C4-2B (cell line): ENCODE data around the gene AFF3.

ENCODE experiments used
- H3K27ac ChIP-seq: fragments of 450-650 bp; 2 replicates; pipeline ENCODE4 v1.5.1; 2017
- ZFX ChIP-seq: fragments of 450-650 bp; IDR thresholded peaks from 2 replicates; pipeline ENCODE4 v1.6.1; 2017
- TF ChIP-seq, protein P1 (sequence below): fragments of 450-650 bp; conservative IDR thresholded peaks from 2 replicates; pipeline ENCODE4 v1.5.1; 2017; ENCODE audit warnings: mild to moderate bottlenecking

AFF3 gene

GRCh38 chr2:99910902-99911301, 231.5 kb downstream of the AFF3 start:
- H3K27ac ChIP-seq = no peak overlapping the region
- TF ChIP-seq, protein P1, sequence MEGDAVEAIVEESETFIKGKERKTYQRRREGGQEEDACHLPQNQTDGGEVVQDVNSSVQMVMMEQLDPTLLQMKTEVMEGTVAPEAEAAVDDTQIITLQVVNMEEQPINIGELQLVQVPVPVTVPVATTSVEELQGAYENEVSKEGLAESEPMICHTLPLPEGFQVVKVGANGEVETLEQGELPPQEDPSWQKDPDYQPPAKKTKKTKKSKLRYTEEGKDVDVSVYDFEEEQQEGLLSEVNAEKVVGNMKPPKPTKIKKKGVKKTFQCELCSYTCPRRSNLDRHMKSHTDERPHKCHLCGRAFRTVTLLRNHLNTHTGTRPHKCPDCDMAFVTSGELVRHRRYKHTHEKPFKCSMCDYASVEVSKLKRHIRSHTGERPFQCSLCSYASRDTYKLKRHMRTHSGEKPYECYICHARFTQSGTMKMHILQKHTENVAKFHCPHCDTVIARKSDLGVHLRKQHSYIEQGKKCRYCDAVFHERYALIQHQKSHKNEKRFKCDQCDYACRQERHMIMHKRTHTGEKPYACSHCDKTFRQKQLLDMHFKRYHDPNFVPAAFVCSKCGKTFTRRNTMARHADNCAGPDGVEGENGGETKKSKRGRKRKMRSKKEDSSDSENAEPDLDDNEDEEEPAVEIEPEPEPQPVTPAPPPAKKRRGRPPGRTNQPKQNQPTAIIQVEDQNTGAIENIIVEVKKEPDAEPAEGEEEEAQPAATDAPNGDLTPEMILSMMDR = no peak
- TF ChIP-seq ZFX = no peak

DNA sequence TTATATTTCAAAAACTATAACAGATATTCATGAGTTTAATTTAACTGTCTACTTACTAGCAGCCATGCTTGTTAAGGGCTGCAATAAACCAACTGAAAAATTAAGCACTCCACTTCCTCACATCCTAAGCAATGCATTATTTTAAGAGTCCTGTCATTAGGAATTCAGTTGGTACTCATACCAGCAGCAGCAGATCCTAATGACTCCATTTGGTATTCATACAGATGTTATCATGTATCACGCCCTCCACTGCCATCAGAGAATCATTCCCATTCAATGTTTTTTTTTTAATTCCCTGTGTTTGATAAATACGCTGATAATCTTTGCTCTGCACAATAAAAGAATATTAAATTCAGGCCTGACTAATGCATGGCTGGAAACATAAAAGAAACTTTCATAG, 236.8 kb downstream of the AFF3 start:
- H3K27ac ChIP-seq = no peak overlapping the region
- TF ChIP-seq ZFX = no peak
- TF ChIP-seq, protein P1 = no peak

GRCh38 chr2:99905025-99905424, 237.4 kb downstream of the AFF3 start:
- TF ChIP-seq ZFX = no peak
- TF ChIP-seq, protein P1 = no peak
- H3K27ac ChIP-seq = no peak overlapping the region

- TF ChIP-seq ZFX = no peak
- TF ChIP-seq, protein P1 = no peak
- no peak overlapping the region for H3K27ac ChIP-seq
These were observed 238.4 kb downstream of the AFF3 start for GRCh38 chr2:99903981-99904380.

GRCh38 chr2:99900556-99900955, 241.8 kb downstream of the AFF3 start:
- no peak overlapping the region for H3K27ac ChIP-seq
- TF ChIP-seq, protein P1 = no peak
- TF ChIP-seq ZFX = no peak

GRCh38 chr2:99899882-99900281, 242.5 kb downstream of the AFF3 start:
- H3K27ac ChIP-seq = no peak overlapping the region
- no peak for TF ChIP-seq ZFX
- TF ChIP-seq, protein P1 = no peak

DNA sequence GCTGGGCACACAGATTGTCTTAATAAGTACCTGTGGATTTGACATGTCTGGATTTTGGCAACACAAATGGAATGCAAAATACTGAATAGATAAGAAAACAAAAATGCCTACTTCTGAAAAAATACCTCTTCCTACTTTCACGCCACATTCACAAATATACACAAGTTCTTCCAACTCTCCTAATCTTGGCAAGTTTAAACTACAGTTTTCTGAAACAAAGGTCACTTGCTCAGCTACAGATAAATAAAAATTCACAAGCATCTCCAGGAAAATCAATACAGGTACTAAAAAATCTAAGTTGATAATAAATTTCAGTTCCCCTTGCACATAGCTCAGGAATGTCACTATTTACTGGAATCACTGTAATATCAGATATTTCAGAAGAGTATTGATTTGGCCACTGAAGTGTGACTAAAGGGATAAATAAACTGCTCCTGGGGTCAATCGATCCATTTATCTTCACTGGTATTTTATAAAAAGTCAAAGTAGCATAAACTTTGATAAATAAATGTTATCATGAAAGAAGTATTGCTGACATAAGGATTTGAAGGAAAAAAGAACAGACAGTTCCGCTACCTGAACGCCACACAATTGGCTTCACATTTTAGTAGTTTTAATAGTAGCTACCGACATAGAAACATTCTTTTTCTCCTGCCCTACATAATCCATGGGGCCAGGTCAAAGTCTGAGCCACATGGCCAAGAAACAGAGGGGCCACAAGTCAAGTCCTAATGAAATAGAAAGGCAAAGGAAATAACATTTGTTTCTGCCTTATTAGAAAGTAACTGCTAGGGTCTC, 243.1 kb downstream of the AFF3 start:
- no peak overlapping the region for H3K27ac ChIP-seq
- TF ChIP-seq ZFX = no peak
- TF ChIP-seq, protein P1 = no peak
